Trophoblast cell (in vitro differentiated cells and primary cell): ENCODE data around the gene KRT39.

Experiments used
- DNase-seq, 2 donors: peaks; one replicate each; pipeline ENCODE4 v3.0.0-alpha.2; 2016
- H2AFZ ChIP-seq: 2 replicates; pipeline ENCODE4 v1.6.1; 2013; ENCODE audit warnings: low read length, moderate library complexity, mild to moderate bottlenecking; ENCODE audit not compliant: insufficient read depth, poor library complexity
- H2AK5ac ChIP-seq: 2 replicates; pipeline ENCODE4 v1.6.1; 2013; ENCODE audit warnings: mild to moderate bottlenecking, low read length
- H2BK120ac ChIP-seq: 2 replicates; pipeline ENCODE4 v1.6.1; 2013; ENCODE audit warnings: low read length, mild to moderate bottlenecking, moderate library complexity; ENCODE audit not compliant: insufficient read depth, poor library complexity
- H2BK12ac ChIP-seq: 2 replicates; pipeline ENCODE4 v1.6.1; 2013; ENCODE audit warnings: mild to moderate bottlenecking, low read length, moderate library complexity
- H2BK5ac ChIP-seq: 2 replicates; pipeline ENCODE4 v1.6.1; 2013; ENCODE audit warnings: low read length, low read depth, moderate library complexity, mild to moderate bottlenecking; ENCODE audit not compliant: poor library complexity
- H3K14ac ChIP-seq: 2 replicates; pipeline ENCODE4 v1.6.1; 2013; ENCODE audit warnings: mild to moderate bottlenecking, low read length
- H3K18ac ChIP-seq: 2 replicates; pipeline ENCODE4 v1.6.1; 2013; ENCODE audit warnings: mild to moderate bottlenecking, low read length
- H3K23ac ChIP-seq: 2 replicates; pipeline ENCODE4 v1.6.1; 2013; ENCODE audit warnings: low read length
- H3K27ac ChIP-seq: 2 replicates; pipeline ENCODE4 v1.5.1; 2013; ENCODE audit warnings: low read depth, mild to moderate bottlenecking, inconsistent platforms, low read length, moderate library complexity
- H3K27me3 ChIP-seq: 2 replicates; pipeline ENCODE4 v1.6.1; 2013; ENCODE audit warnings: inconsistent platforms, mild to moderate bottlenecking, low read length, moderate library complexity; ENCODE audit not compliant: insufficient read depth
- H3K36me3 ChIP-seq, 2 experiments: 1 replicate in 1 of 2; 2 replicates in 1 of 2; pipeline ENCODE4 v1.6.1; 2013; ENCODE audit warnings: low read length in 2 of 2, mild to moderate bottlenecking in 2 of 2, moderate library complexity in 1 of 2; ENCODE audit not compliant: insufficient read depth in 2 of 2, control insufficient read depth in 1 of 2
- H3K4ac ChIP-seq: 2 replicates; pipeline ENCODE4 v1.6.1; 2013; ENCODE audit warnings: low read depth, mild to moderate bottlenecking, low read length, moderate library complexity
- H3K4me1 ChIP-seq, 2 experiments: 1 replicate in 1 of 2; 2 replicates in 1 of 2; pipeline ENCODE4 v1.6.1; 2013; ENCODE audit warnings: low read length in 2 of 2, mild to moderate bottlenecking in 2 of 2, moderate library complexity in 1 of 2; ENCODE audit not compliant: insufficient read depth in 2 of 2, control insufficient read depth in 1 of 2
- H3K4me2 ChIP-seq: 2 replicates; pipeline ENCODE4 v1.6.1; 2013; ENCODE audit warnings: inconsistent platforms, mild to moderate bottlenecking, low read length, moderate library complexity
- H3K4me3 ChIP-seq: 2 replicates; pipeline ENCODE4 v1.5.1; 2013; ENCODE audit warnings: mild to moderate bottlenecking, low read depth, low read length, inconsistent platforms
- H3K79me1 ChIP-seq: one replicate; pipeline ENCODE4 v1.6.1; 2013; ENCODE audit warnings: low read length
- H3K79me2 ChIP-seq: 2 replicates; pipeline ENCODE4 v1.6.1; 2013; ENCODE audit warnings: low read length, mild to moderate bottlenecking; ENCODE audit not compliant: control insufficient read depth, insufficient read depth, poor library complexity
- H3K9ac ChIP-seq: 2 replicates; pipeline ENCODE4 v1.6.1; 2013; ENCODE audit warnings: mild to moderate bottlenecking, low read length
- H3K9me3 ChIP-seq: 2 replicates; pipeline ENCODE4 v1.6.1; 2013; ENCODE audit warnings: low read depth, mild to moderate bottlenecking, control low read depth, inconsistent platforms, low read length; ENCODE audit not compliant: insufficient read depth
- H4K12ac ChIP-seq: 2 replicates; pipeline ENCODE4 v1.6.1; 2013; ENCODE audit warnings: low read depth, mild to moderate bottlenecking, low read length, moderate library complexity
- H4K8ac ChIP-seq: 2 replicates; pipeline ENCODE4 v1.6.1; 2013; ENCODE audit warnings: low read depth, mild to moderate bottlenecking, low read length, moderate library complexity
- H4K91ac ChIP-seq: one replicate; pipeline ENCODE4 v1.6.1; 2013; ENCODE audit warnings: low read depth, mild to moderate bottlenecking, low read length, moderate library complexity
- WGBS: extraction: QIAGEN DNeasy Blood & Tissue Kit; methylation state at CpG from one replicate; pipeline ENCODE4 v1.1.7; 2013; ENCODE audit warnings: missing lambda C conversion rate; ENCODE audit not compliant: insufficient read length, insufficient coverage; ENCODE audit errors: extremely low coverage; 5-methylcytosine and 5-hydroxymethylcytosine counted together

Gene KRT39

GRCh38 chr17:40949418-40949817 is 17.3 kb downstream of the KRT39 start:
- DNase-seq: no peak
- WGBS: no CpG with 5 or more reads among the region's 10 CpGs
- Histone ChIP-seq H3K14ac (peak overlapping the region; percentile 60), H4K12ac (no peak overlapping the region), H3K4me3 (no peak overlapping the region), H2BK5ac (no peak overlapping the region), H3K18ac (no peak overlapping the region), H3K27ac (no peak overlapping the region), H2AFZ (no peak overlapping the region), H3K79me1 (no peaks in the 10 kb centered on the region), H2BK12ac (no peak overlapping the region), H3K4ac (no peak overlapping the region), H4K8ac (no peak overlapping the region), H2BK120ac (peak overlapping the region; percentile 11), H4K91ac (no peak overlapping the region), H3K4me2 (no peak overlapping the region), H2AK5ac (no peak overlapping the region), H3K9me3 (no peaks in the 10 kb centered on the region), H3K23ac (no peak overlapping the region), H3K4me1 (peaks cover 0 to 3% of the 10 kb centered on the region in 2 experiments), H3K27me3 (no peaks in the 10 kb centered on the region), H3K9ac (no peak overlapping the region), H3K79me2 (no peaks in the 10 kb centered on the region), H3K36me3 (no peaks in the 10 kb centered on the region)

- H3K23ac ChIP-seq: no peak overlapping the region
- no CpG with 5 or more reads among the region's 2 CpGs for WGBS
- H3K36me3 ChIP-seq: no peaks in the 10 kb centered on the region
- no peak overlapping the region for H4K12ac ChIP-seq
- H3K9ac ChIP-seq: no peak overlapping the region
- H2BK120ac ChIP-seq: no peak overlapping the region
- H3K4me1 ChIP-seq: peaks cover 0 to 3% of the 10 kb centered on the region in 2 experiments
- H2AK5ac ChIP-seq: no peak overlapping the region
- H3K18ac ChIP-seq: no peak overlapping the region
- no peak overlapping the region for H3K4ac ChIP-seq
- H3K4me2 ChIP-seq: no peak overlapping the region
- H4K8ac ChIP-seq: no peak overlapping the region
- H3K4me3 ChIP-seq: no peak overlapping the region
- H3K27me3 ChIP-seq: no peaks in the 10 kb centered on the region
- H3K9me3 ChIP-seq: no peaks in the 10 kb centered on the region
- no peak overlapping the region for H3K27ac ChIP-seq
- no peak for DNase-seq
- no peak overlapping the region for H4K91ac ChIP-seq
- H3K14ac ChIP-seq: no peak overlapping the region
- H3K79me2 ChIP-seq: no peaks in the 10 kb centered on the region
- no peak overlapping the region for H2AFZ ChIP-seq
- no peak overlapping the region for H2BK5ac ChIP-seq
- H2BK12ac ChIP-seq: no peak overlapping the region
- no peaks in the 10 kb centered on the region for H3K79me1 ChIP-seq
These were observed 18.8 kb downstream of the KRT39 start for GRCh38 chr17:40947929-40948328.

GRCh38 chr17:40945414-40945813 is 21.3 kb downstream of the KRT39 start:
- DNase-seq: no peak

GRCh38 chr17:40944531-40944930 is 22.2 kb downstream of the KRT39 start:
- Histone ChIP-seq H2BK5ac (no peak overlapping the region), H3K18ac (no peak overlapping the region), H4K12ac (no peak overlapping the region), H3K4ac (no peak overlapping the region), H2BK12ac (no peak overlapping the region), H3K14ac (no peak overlapping the region), H3K27me3 (no peaks in the 10 kb centered on the region), H4K8ac (no peak overlapping the region), H4K91ac (no peak overlapping the region), H3K27ac (no peak overlapping the region), H3K23ac (no peak overlapping the region), H3K9me3 (no peaks in the 10 kb centered on the region), H3K79me2 (no peaks in the 10 kb centered on the region), H3K9ac (no peak overlapping the region), H2BK120ac (no peak overlapping the region), H3K36me3 (no peaks in the 10 kb centered on the region), H2AK5ac (no peak overlapping the region), H3K4me2 (no peak overlapping the region), H3K79me1 (no peaks in the 10 kb centered on the region), H3K4me3 (no peak overlapping the region), H3K4me1 (peaks cover 0 to 3% of the 10 kb centered on the region in 2 experiments), H2AFZ (no peak overlapping the region)
- DNase-seq: no peak
- WGBS: no CpG with 5 or more reads among the region's 1 CpG

More at GRCh38 chr17:40945414-40945813, 21.3 kb downstream of the KRT39 start:
- H3K4me1 ChIP-seq: peaks cover 0 to 3% of the 10 kb centered on the region in 2 experiments
- H3K4ac ChIP-seq: no peak overlapping the region
- H2AK5ac ChIP-seq: no peak overlapping the region
- no peak overlapping the region for H3K18ac ChIP-seq
- no peak overlapping the region for H2AFZ ChIP-seq
- no peak overlapping the region for H2BK12ac ChIP-seq
- H3K27me3 ChIP-seq: no peaks in the 10 kb centered on the region
- no peak overlapping the region for H3K14ac ChIP-seq
- H3K36me3 ChIP-seq: no peaks in the 10 kb centered on the region
- no peak overlapping the region for H3K4me3 ChIP-seq
- H3K9ac ChIP-seq: no peak overlapping the region
- H4K91ac ChIP-seq: no peak overlapping the region
- no peak overlapping the region for H2BK120ac ChIP-seq
- no peak overlapping the region for H3K23ac ChIP-seq
- no peak overlapping the region for H4K12ac ChIP-seq
- no peak overlapping the region for H4K8ac ChIP-seq
- no peaks in the 10 kb centered on the region for H3K9me3 ChIP-seq
- no peak overlapping the region for H3K27ac ChIP-seq
- H3K4me2 ChIP-seq: no peak overlapping the region
- WGBS: no CpG with 5 or more reads among the region's 6 CpGs
- H3K79me1 ChIP-seq: no peaks in the 10 kb centered on the region
- H2BK5ac ChIP-seq: no peak overlapping the region
- no peaks in the 10 kb centered on the region for H3K79me2 ChIP-seq
